GM19455 (cell line): ENCODE measurements around the gene GAB2.

Source experiments
- ATAC-seq: cut with Tn5 transposase; IDR thresholded peaks from one replicate; pipeline ENCODE4 v1.9.1; 2021; ENCODE audit not compliant: unreplicated experiment

Gene GAB2

DNA sequence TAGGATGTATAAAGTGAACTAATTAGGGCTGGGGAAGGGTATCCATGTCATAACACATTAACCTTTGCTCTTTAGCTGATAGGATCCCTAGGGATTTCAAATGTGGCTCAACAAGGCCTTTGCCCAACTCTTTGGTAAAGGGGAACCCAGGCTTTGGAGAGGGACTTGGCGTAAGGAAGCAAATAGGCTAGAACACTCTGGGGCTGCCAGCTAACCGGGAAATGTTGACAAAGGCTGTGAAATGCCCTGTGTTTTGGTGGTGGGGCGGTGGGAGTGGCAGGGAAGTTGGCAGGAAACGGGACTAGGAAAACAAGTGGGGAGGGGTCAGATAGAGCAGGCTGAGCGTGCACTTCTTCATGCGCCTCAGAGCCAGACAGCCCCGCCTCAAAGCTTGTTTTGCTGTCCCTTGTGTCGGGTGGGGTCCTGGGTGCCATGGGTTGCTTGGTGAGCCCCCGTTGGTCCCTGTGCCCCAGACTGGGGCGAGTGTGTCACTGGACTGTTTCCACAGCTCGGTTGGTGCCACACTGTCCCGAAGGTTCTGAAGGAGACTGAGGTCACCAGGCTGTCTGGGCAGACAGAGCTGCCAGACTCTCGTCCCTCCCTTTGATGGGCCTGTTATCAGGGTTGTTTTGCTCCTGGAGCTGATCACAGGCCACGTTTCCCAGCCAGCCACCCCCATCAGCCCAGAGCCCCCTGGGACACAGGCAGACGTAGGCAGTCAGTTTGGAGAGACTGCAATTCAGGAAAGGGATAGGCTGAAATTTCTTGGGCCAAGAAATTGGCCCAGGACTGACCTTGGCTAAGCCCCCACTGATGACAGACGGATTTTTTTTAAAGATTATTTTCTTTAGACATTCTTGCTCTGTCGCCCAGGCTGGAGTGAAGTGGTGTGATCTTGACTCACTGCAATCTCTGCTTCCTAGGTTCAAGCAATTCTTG lies 248.8 kb downstream of the GAB2 start:
- ATAC-seq: no peak

DNA sequence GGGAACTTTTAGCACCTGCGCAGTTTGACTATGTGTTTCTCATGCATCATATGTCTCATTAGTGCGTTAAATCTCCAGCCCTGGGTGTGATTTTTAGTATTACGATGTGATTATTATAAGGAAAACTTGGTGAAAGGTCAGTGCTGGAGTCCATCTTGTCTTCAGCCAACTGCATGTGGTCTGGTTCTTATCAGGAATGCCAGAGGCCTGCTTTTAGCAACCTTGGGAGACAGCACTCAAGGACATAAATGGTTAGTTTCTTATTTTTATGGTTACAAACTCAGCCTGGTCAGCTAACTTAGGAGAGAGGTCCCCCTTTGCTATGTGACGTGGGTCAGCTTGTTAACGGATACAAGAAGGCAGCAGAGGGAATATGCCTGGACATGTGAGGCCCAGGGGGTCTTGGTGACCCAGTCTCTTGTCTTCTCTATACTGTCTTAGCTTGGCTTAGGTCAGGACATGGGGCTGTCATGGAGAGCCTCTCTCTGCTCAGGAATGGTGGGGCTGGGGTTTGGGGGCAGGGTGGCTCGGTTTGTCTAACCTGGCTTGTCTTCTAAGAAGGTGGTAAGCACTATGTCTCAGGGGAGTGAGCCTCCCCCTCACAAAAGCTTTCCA lies 250.7 kb downstream of the GAB2 start:
- ATAC-seq: no peak
